BLaER1 (cell line): ENCODE data around the gene SGCD.
A peak's percentile ranks its signal among the peaks of the same experiment; 100 is the strongest.

Source experiments
- H3K27ac ChIP-seq: shearing (Covaris generic); formaldehyde crosslinking; 2 replicates; pipeline ENCODE4 v1.8.1; 2022
- H3K27me3 ChIP-seq: shearing (Covaris generic); formaldehyde crosslinking; 2 replicates; pipeline ENCODE4 v1.8.1; 2022
- H3K36me3 ChIP-seq: shearing (Covaris generic); formaldehyde crosslinking; 2 replicates; pipeline ENCODE4 v1.8.1; 2022
- H3K4me1 ChIP-seq: shearing (Covaris generic); formaldehyde crosslinking; 2 replicates; pipeline ENCODE4 v1.8.1; 2022
- H3K4me2 ChIP-seq: shearing (Covaris generic); formaldehyde crosslinking; 2 replicates; pipeline ENCODE4 v1.8.1; 2022
- H3K4me3 ChIP-seq: shearing (Covaris generic); formaldehyde crosslinking; 2 replicates; pipeline ENCODE4 v1.8.1; 2022
- H3K9ac ChIP-seq: shearing (Covaris generic); formaldehyde crosslinking; 2 replicates; pipeline ENCODE4 v1.8.1; 2022
- H3K9me3 ChIP-seq: shearing (Covaris generic); formaldehyde crosslinking; 2 replicates; pipeline ENCODE4 v1.8.1; 2022
- H4K20me1 ChIP-seq: shearing (Covaris generic); formaldehyde crosslinking; 2 replicates; pipeline ENCODE4 v1.8.1; 2022
- Cebpa-rat ChIP-seq: shearing (Covaris generic); IDR thresholded peaks from 2 replicates; pipeline ENCODE4 v1.8.1; 2022

Gene SGCD

DNA sequence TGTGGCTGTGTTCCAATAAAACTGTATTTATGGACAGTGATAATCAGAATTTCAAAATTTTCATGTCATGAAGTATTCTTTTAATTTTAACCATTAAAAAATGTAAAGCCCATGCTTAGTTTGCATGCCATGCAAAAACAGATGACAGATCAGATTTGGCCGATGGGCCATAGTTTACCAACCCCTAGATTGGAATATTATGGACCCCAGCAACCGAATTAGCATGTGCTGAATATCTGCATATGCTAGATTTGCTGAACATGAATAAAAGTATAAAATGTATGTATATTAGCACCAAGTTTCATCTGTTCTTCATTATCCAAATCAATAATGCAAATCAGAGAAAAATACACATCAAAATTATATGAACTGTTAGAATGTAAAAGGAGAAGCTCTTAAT is 364.6 kb downstream of the SGCD start:
- no peaks in the 10 kb centered on the region for H4K20me1 ChIP-seq
- no peak overlapping the region for H3K27ac ChIP-seq
- no peaks in the 10 kb centered on the region for H3K9me3 ChIP-seq
- no peak for TF ChIP-seq Cebpa-rat
- no peak overlapping the region for H3K4me3 ChIP-seq
- no peak overlapping the region for H3K4me2 ChIP-seq
- peaks cover 4% of the 10 kb centered on the region; the same call in 1 of the 2 replicates for H3K27me3 ChIP-seq
- no peaks in the 10 kb centered on the region for H3K36me3 ChIP-seq
- no peak overlapping the region for H3K9ac ChIP-seq
- H3K4me1 ChIP-seq, result no peaks in the 10 kb centered on the region

DNA sequence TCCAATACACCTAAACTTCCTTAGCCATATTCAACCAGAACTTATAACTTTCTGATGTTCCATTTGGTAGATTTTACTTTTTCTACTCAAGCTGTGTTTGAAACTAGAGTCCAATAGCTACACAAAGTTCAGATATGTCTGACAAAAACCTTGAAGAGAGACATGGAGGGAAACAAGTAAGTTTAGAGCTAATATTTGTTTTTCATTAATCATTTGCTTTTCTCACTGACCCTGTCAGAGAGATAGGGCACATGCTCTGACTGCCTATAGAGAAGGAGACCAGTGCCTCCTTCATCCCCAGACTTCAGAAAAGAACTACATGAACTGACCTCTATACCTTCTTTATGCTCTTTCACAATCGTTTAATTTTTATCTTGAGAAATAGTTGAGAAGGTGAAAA is 366.1 kb downstream of the SGCD start:
- no peaks in the 10 kb centered on the region for H3K27me3 ChIP-seq
- H3K9me3 ChIP-seq, result no peaks in the 10 kb centered on the region
- H3K9ac ChIP-seq, result no peak overlapping the region
- H3K4me2 ChIP-seq, result no peak overlapping the region
- no peak overlapping the region for H3K4me3 ChIP-seq
- TF ChIP-seq Cebpa-rat, result no peak
- H3K27ac ChIP-seq, result no peak overlapping the region
- H3K36me3 ChIP-seq, result no peaks in the 10 kb centered on the region
- no peaks in the 10 kb centered on the region for H3K4me1 ChIP-seq
- no peaks in the 10 kb centered on the region for H4K20me1 ChIP-seq

DNA sequence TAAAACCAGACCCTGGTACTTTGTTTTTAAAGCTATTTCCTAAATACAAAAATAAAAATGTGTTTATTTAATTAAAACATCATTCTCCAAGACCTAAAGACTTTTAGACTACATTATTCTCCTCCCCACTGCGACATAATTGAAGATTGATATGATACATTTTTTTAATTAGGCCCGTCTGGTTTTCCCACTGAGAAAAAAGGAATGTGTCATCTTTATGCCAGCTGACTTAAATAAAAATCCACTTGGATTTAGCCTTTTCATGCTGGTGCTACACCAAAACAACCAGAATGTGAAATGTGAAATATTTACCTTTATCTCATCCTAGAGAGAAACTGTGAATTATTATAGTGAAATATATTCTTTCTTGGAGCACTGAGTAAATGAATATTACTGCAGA is 367.6 kb downstream of the SGCD start:
- Histone ChIP-seq H3K4me3 (no peak overlapping the region), H4K20me1 (no peaks in the 10 kb centered on the region), H3K27ac (no peak overlapping the region), H3K9me3 (no peaks in the 10 kb centered on the region), H3K4me2 (no peak overlapping the region), H3K27me3 (no peaks in the 10 kb centered on the region), H3K9ac (no peak overlapping the region), H3K4me1 (no peaks in the 10 kb centered on the region), H3K36me3 (no peaks in the 10 kb centered on the region)
- no peak for TF ChIP-seq Cebpa-rat

DNA sequence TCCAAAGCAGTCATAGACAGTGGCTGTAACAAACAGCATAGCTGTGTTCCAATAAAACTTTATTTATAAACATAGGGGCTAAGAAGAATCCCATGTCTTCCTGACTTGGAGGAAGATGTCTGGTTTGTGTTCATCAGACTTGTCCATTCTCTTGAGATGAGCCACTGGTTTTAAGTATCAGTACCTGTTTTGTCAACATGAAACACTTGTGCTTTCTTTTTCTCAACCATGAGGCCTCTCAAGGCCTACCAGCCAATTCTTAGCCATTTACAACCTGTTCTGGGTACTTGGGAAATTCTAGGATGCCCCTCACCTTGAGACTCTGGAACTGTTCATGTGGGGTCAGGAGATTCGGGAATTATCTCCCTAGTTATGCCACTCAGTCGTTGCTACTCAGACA is 368.8 kb downstream of the SGCD start:
- no peak overlapping the region for H3K27ac ChIP-seq
- no peak overlapping the region for H3K9ac ChIP-seq
- H3K9me3 ChIP-seq, result no peaks in the 10 kb centered on the region
- H3K4me1 ChIP-seq, result no peaks in the 10 kb centered on the region
- H3K4me3 ChIP-seq, result no peak overlapping the region
- no peaks in the 10 kb centered on the region for H4K20me1 ChIP-seq
- no peak overlapping the region for H3K4me2 ChIP-seq
- TF ChIP-seq Cebpa-rat, result no peak
- no peaks in the 10 kb centered on the region for H3K27me3 ChIP-seq
- H3K36me3 ChIP-seq, result no peaks in the 10 kb centered on the region

GRCh38 chr5:156698323-156698722 is 371.4 kb downstream of the SGCD start:
- Histone ChIP-seq H3K4me2 (no peak overlapping the region), H4K20me1 (no peaks in the 10 kb centered on the region), H3K27ac (no peak overlapping the region), H3K27me3 (no peaks in the 10 kb centered on the region), H3K4me3 (no peak overlapping the region), H3K36me3 (no peaks in the 10 kb centered on the region), H3K9me3 (no peaks in the 10 kb centered on the region), H3K9ac (no peak overlapping the region), H3K4me1 (no peaks in the 10 kb centered on the region)
- no peak for TF ChIP-seq Cebpa-rat

DNA sequence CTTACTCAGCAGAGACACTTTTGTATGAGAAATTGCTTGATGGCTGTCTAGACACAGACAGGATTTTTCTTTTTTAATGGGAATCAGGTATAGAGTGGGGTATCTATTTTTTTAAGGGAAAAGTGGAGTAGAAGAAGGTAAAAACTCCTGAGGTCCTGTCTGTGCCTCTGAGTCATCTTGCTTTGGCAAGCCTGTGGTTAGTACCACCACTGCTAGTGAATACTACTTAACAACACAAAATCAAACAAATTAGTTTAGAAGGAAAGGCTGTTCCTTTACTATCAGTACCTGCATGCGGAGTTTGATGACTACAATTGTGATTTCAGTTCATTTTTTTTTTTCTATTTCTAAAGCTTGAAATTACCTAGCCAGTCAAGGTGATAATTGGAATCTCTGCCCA is 372.2 kb downstream of the SGCD start:
- no peaks in the 10 kb centered on the region for H3K27me3 ChIP-seq
- no peaks in the 10 kb centered on the region for H3K36me3 ChIP-seq
- no peak overlapping the region for H3K27ac ChIP-seq
- no peak overlapping the region for H3K4me2 ChIP-seq
- no peaks in the 10 kb centered on the region for H3K4me1 ChIP-seq
- H3K4me3 ChIP-seq, result no peak overlapping the region
- H3K9ac ChIP-seq, result no peak overlapping the region
- no peak for TF ChIP-seq Cebpa-rat
- H3K9me3 ChIP-seq, result no peaks in the 10 kb centered on the region
- no peaks in the 10 kb centered on the region for H4K20me1 ChIP-seq

- TF ChIP-seq Cebpa-rat, result no peak
- Histone ChIP-seq H3K9ac (no peak overlapping the region), H3K27ac (no peak overlapping the region), H3K4me3 (no peak overlapping the region), H3K36me3 (no peaks in the 10 kb centered on the region), H3K27me3 (no peaks in the 10 kb centered on the region), H4K20me1 (no peaks in the 10 kb centered on the region), H3K4me2 (no peak overlapping the region), H3K9me3 (no peaks in the 10 kb centered on the region), H3K4me1 (no peaks in the 10 kb centered on the region)
These were observed 377.2 kb downstream of the SGCD start for GRCh38 chr5:156704139-156704538.

DNA sequence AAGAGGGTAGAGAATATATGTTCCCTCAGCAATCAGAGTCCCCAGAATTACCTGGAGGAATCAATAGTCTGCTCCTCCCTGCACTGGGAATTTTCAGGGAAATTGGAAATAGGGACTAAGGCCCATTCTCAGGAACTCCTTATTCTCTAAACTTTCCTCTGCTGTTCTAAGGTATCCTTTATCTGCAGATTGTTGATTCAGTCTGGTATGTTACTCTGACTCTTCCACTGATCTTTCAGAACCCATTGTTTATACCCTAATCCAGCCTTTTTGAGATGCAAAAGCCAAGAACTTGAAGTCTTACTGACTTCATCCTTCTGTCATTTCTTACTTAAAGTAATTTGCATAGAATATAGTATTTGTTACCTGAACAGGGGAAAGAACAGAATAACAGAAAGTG is 379.7 kb downstream of the SGCD start:
- Histone ChIP-seq H3K36me3 (no peaks in the 10 kb centered on the region), H4K20me1 (no peaks in the 10 kb centered on the region), H3K9ac (no peak overlapping the region), H3K9me3 (no peaks in the 10 kb centered on the region), H3K4me1 (no peaks in the 10 kb centered on the region), H3K27me3 (no peaks in the 10 kb centered on the region), H3K4me3 (no peak overlapping the region), H3K27ac (no peak overlapping the region), H3K4me2 (no peak overlapping the region)
- TF ChIP-seq Cebpa-rat, result no peak

- Histone ChIP-seq H3K4me1 (no peaks in the 10 kb centered on the region), H3K4me2 (no peak overlapping the region), H3K4me3 (no peak overlapping the region), H3K36me3 (no peaks in the 10 kb centered on the region), H3K9ac (no peak overlapping the region), H3K27me3 (no peaks in the 10 kb centered on the region), H4K20me1 (no peaks in the 10 kb centered on the region), H3K9me3 (no peaks in the 10 kb centered on the region), H3K27ac (no peak overlapping the region)
- no peak for TF ChIP-seq Cebpa-rat
These were observed 380.8 kb downstream of the SGCD start for GRCh38 chr5:156707750-156708149.

DNA sequence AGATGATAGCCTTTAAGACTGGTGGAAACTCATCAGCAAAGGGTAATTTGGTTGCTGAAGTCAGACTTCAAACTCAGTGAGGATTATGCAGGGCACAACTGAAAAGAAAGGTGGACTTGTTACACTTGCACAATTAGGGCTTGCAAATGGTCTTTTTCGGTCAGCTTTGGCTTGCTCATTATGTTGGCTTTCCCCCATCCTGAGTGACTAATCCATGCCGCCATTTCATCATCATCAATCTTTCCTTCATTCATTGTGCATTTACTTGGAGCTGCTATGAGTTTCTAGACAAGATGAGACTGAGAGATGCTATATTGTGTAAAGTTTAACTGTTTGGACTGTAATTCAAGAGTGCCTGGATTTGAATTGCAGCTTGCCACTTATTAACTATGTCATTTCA is 388.3 kb downstream of the SGCD start:
- TF ChIP-seq Cebpa-rat, result no peak
- H3K4me2 ChIP-seq, result peak overlapping the region; percentile 44; the same call in 1 of the 2 replicates
- H3K9me3 ChIP-seq, result no peaks in the 10 kb centered on the region
- H3K4me3 ChIP-seq, result no peak overlapping the region
- H4K20me1 ChIP-seq, result no peaks in the 10 kb centered on the region
- peaks cover 46% of the 10 kb centered on the region for H3K4me1 ChIP-seq
- H3K36me3 ChIP-seq, result no peaks in the 10 kb centered on the region
- peak overlapping the region; percentile 47; the same call in 1 of the 2 replicates for H3K27ac ChIP-seq
- H3K9ac ChIP-seq, result no peak overlapping the region
- H3K27me3 ChIP-seq, result no peaks in the 10 kb centered on the region
